IPS DF 6.9 (cell line): Measurements from ENCODE around the gene TMEM235.

Source experiments
- DNase-seq: peaks from one replicate; pipeline ENCODE4 v3.0.0-alpha.2; 2013; ENCODE audit warnings: low read depth, low spot score
- H3K27ac ChIP-seq: one replicate; pipeline ENCODE4 v1.5.1; 2013; ENCODE audit warnings: low read length, control low read depth
- H3K27me3 ChIP-seq: 2 replicates; pipeline ENCODE4 v1.6.1; 2013; ENCODE audit warnings: mild to moderate bottlenecking, low read length; ENCODE audit not compliant: control insufficient read depth, insufficient read depth
- H3K36me3 ChIP-seq: 2 replicates; pipeline ENCODE4 v1.6.1; 2013; ENCODE audit warnings: low read length; ENCODE audit not compliant: control insufficient read depth, insufficient read depth
- H3K4me1 ChIP-seq: 2 replicates; pipeline ENCODE4 v1.6.1; 2013; ENCODE audit warnings: low read length; ENCODE audit not compliant: control insufficient read depth, insufficient read depth
- H3K4me3 ChIP-seq: 2 replicates; pipeline ENCODE4 v1.5.1; 2013; ENCODE audit warnings: mild to moderate bottlenecking, low read length
- H3K9me3 ChIP-seq: 2 replicates; pipeline ENCODE4 v1.6.1; 2013; ENCODE audit warnings: low read length, inconsistent platforms; ENCODE audit not compliant: control insufficient read depth, insufficient read depth
- WGBS: extraction: QIAGEN DNeasy Blood & Tissue Kit; methylation state at CpG from one replicate; pipeline ENCODE4 v1.1.7; 2013; ENCODE audit warnings: mixed read lengths, missing lambda C conversion rate; ENCODE audit not compliant: insufficient read length, insufficient coverage; 5-methylcytosine and 5-hydroxymethylcytosine counted together

The TMEM235 gene

GRCh38 chr17:78230996-78231935, at the start of gene TMEM235:
TMEM235 (plus strand) TSS chr17:78231631; CDS start chr17:78232024, 393 bp downstream.
- Histone ChIP-seq H3K36me3 (peaks cover 3% of the 10 kb centered on the region; the same call in 1 of the 2 replicates), H3K4me3 (peak within 1 kb of the TSS; percentile 57; the same call in 1 of the 2 replicates), H3K27ac (no peak within 1 kb of the TSS), H3K9me3 (no peaks in the 10 kb centered on the region), H3K27me3 (peaks cover 2% of the 10 kb centered on the region; the same call in 1 of the 2 replicates), H3K4me1 (no peaks in the 10 kb centered on the region; the same call in 1 of the 2 replicates)
- no peak for DNase-seq
- no CpG with 5 or more reads among the region's 52 CpGs for WGBS

GRCh38 chr17:78182504-78182903, 48.9 kb upstream of the TMEM235 start:
- H3K36me3 ChIP-seq, result peaks cover 37% of the 10 kb centered on the region
- no peaks in the 10 kb centered on the region for H3K27me3 ChIP-seq

GRCh38 chr17:78183916-78184315, 47.5 kb upstream of the TMEM235 start:
- Histone ChIP-seq H3K36me3 (peaks cover 30% of the 10 kb centered on the region), H3K27me3 (no peaks in the 10 kb centered on the region), H3K4me3 (no peak overlapping the region), H3K4me1 (0 out of 2 replicates have a peak, but pooled peaks cover 4% of the 10 kb centered on the region), H3K9me3 (no peaks in the 10 kb centered on the region), H3K27ac (no peak overlapping the region)
- WGBS, result no CpG with 5 or more reads among the region's 12 CpGs
- no peak for DNase-seq

More at GRCh38 chr17:78182504-78182903, 48.9 kb upstream of the TMEM235 start:
- no peak overlapping the region for H3K27ac ChIP-seq
- H3K4me1 ChIP-seq, result 0 out of 2 replicates have a peak, but pooled peaks cover 4% of the 10 kb centered on the region
- no peak overlapping the region for H3K4me3 ChIP-seq
- DNase-seq, result no peak
- H3K9me3 ChIP-seq, result no peaks in the 10 kb centered on the region
- no CpG with 5 or more reads among the region's 13 CpGs for WGBS

GRCh38 chr17:78184351-78184750, 47.1 kb upstream of the TMEM235 start:
- H3K36me3 ChIP-seq, result peaks cover 26% of the 10 kb centered on the region
- 0 out of 2 replicates have a peak, but pooled peaks cover 4% of the 10 kb centered on the region for H3K4me1 ChIP-seq
- no peaks in the 10 kb centered on the region for H3K27me3 ChIP-seq
- no peaks in the 10 kb centered on the region for H3K9me3 ChIP-seq
- DNase-seq, result no peak
- H3K4me3 ChIP-seq, result no peak overlapping the region
- no peak overlapping the region for H3K27ac ChIP-seq
- WGBS, result no CpG with 5 or more reads among the region's 10 CpGs

GRCh38 chr17:78184868-78185267, 46.6 kb upstream of the TMEM235 start:
- Histone ChIP-seq H3K4me1 (0 out of 2 replicates have a peak, but pooled peaks cover 4% of the 10 kb centered on the region), H3K9me3 (no peaks in the 10 kb centered on the region), H3K27me3 (no peaks in the 10 kb centered on the region), H3K4me3 (no peak overlapping the region), H3K27ac (no peak overlapping the region), H3K36me3 (peaks cover 21% of the 10 kb centered on the region)
- whole genome bisulfite sequencing, result no CpG with 5 or more reads among the region's 9 CpGs
- DNase-seq, result no peak

GRCh38 chr17:78185981-78186691, 45.3 kb upstream of the TMEM235 start:
- Histone ChIP-seq H3K36me3 (peaks cover 22% of the 10 kb centered on the region), H3K9me3 (no peaks in the 10 kb centered on the region), H3K4me1 (0 out of 2 replicates have a peak, but pooled peaks cover 5% of the 10 kb centered on the region), H3K27me3 (no peaks in the 10 kb centered on the region), H3K4me3 (peak overlapping the region; percentile 82; the same call in 1 of the 2 replicates), H3K27ac (no peak overlapping the region)
- DNase-seq, result no peak
- no CpG with 5 or more reads among the region's 10 CpGs for WGBS

- WGBS, result no CpG with 5 or more reads among the region's 57 CpGs
- Histone ChIP-seq H3K36me3 (peaks cover 21% of the 10 kb centered on the region), H3K4me1 (0 out of 2 replicates have a peak, but pooled peaks cover 5% of the 10 kb centered on the region), H3K4me3 (peak within 1 kb of the TSS; percentile 82), H3K9me3 (no peaks in the 10 kb centered on the region), H3K27me3 (no peaks in the 10 kb centered on the region), H3K27ac (no peak within 1 kb of the TSS)
- DNase-seq, result peak; percentile 92
Measured at GRCh38 chr17:78186692-78187595, 44.5 kb upstream of the TMEM235 start, which contains the start of the genes AFMID and TK1. AFMID (plus strand) TSS chr17:78187362; CDS start chr17:78187371, 9 bp downstream. TK1 (minus strand) TSS chr17:78187052; CDS start chr17:78186994, 58 bp downstream.

- Histone ChIP-seq H3K4me3 (no peak overlapping the region), H3K27me3 (no peaks in the 10 kb centered on the region), H3K27ac (no peak overlapping the region), H3K9me3 (no peaks in the 10 kb centered on the region), H3K36me3 (no peaks in the 10 kb centered on the region), H3K4me1 (peaks cover 4% of the 10 kb centered on the region)
- no peak for DNase-seq
- no CpG with 5 or more reads among the region's 5 CpGs for WGBS
Measured at GRCh38 chr17:78196716-78197115, 34.7 kb upstream of the TMEM235 start.

DNA sequence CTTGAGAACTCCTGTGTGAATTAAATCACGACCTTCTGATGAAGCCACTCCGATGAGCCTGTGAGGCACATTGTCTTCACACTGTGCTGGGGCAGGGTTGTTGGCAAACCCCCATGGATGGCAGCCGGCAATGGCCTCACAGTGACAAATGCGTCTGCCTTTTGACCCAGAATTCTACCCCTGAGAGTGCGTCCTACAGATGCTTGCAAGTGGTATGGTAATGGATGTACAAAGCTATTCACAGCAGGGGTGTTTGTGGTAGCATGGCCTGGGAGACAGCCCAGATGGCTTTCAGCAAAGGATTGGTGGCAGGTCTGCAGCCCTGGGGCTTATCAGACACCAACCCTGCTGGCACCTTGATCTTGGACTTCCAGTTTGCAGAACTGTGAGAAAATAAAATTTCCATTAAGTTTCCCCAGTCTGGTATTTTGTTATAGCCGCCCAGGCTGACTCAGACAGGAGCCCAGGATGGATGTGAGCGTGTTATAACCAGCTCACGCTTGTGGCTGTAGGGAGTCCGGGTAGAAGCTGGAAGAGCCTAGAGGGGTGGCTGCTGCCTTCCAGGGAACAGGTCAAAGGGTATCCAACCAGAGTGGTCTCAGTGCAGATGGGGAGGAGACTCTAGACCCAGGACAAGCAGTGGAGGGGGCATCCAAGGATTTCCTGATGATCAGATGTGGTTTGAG, 34.1 kb upstream of the TMEM235 start:
- H3K4me3 ChIP-seq, result no peak overlapping the region
- H3K4me1 ChIP-seq, result peaks cover 4% of the 10 kb centered on the region
- H3K27ac ChIP-seq, result no peak overlapping the region
- H3K9me3 ChIP-seq, result no peaks in the 10 kb centered on the region
- no CpG with 5 or more reads among the region's 9 CpGs for WGBS
- DNase-seq, result no peak
- H3K27me3 ChIP-seq, result no peaks in the 10 kb centered on the region
- H3K36me3 ChIP-seq, result no peaks in the 10 kb centered on the region
